Mesendoderm (in vitro differentiated cells): Measurements from ENCODE around the gene SLC49A3.
"Not testable (repeated sequence)": the region's sequence is repeated elsewhere in the genome, so short reads cannot be mapped to it uniquely, and the experiment has no call there.

Source experiments
- DNase-seq: peaks from one replicate; pipeline ENCODE4 v3.0.0; 2013
- H2AK5ac ChIP-seq: 2 replicates; pipeline ENCODE4 v1.6.1; 2013; ENCODE audit warnings: low read length, inconsistent platforms
- H2BK120ac ChIP-seq: 2 replicates; pipeline ENCODE4 v1.6.1; 2013; ENCODE audit warnings: low read depth, mild to moderate bottlenecking, low read length, moderate library complexity, mixed read lengths
- H2BK15ac ChIP-seq: replicated peaks from 2 replicates; pipeline ENCODE4 v1.6.1; 2013; ENCODE audit warnings: low read depth, mild to moderate bottlenecking, moderate library complexity
- H2BK5ac ChIP-seq: 2 replicates; pipeline ENCODE4 v1.6.1; 2013; ENCODE audit warnings: low read length, inconsistent platforms
- H3K18ac ChIP-seq: 2 replicates; pipeline ENCODE4 v1.6.1; 2013; ENCODE audit warnings: mild to moderate bottlenecking, low read length, mixed read lengths
- H3K23ac ChIP-seq: one replicate; pipeline ENCODE4 v1.6.1; 2013; ENCODE audit warnings: low read length
- H3K27ac ChIP-seq: 2 replicates; pipeline ENCODE4 v1.5.1; 2013; ENCODE audit warnings: low read depth, mild to moderate bottlenecking, inconsistent platforms, low read length, moderate library complexity
- H3K27me3 ChIP-seq: 2 replicates; pipeline ENCODE4 v1.6.1; 2013; ENCODE audit warnings: low read length, control low read depth, mild to moderate bottlenecking, inconsistent platforms; ENCODE audit not compliant: insufficient read depth, poor library complexity
- H3K36me3 ChIP-seq: 2 replicates; pipeline ENCODE4 v1.6.1; 2013; ENCODE audit warnings: low read length, inconsistent platforms; ENCODE audit not compliant: control insufficient read depth, insufficient read depth
- H3K4ac ChIP-seq: one replicate; pipeline ENCODE4 v1.6.1; 2013; ENCODE audit warnings: low read depth, mild to moderate bottlenecking, low read length, moderate library complexity
- H3K4me1 ChIP-seq: 2 replicates; pipeline ENCODE4 v1.6.1; 2013; ENCODE audit warnings: low read depth, low read length, inconsistent platforms; ENCODE audit not compliant: control insufficient read depth
- H3K4me2 ChIP-seq: 2 replicates; pipeline ENCODE4 v1.6.1; 2013; ENCODE audit warnings: low read length
- H3K4me3 ChIP-seq: 2 replicates; pipeline ENCODE4 v1.5.1; 2013; ENCODE audit warnings: mild to moderate bottlenecking, low read length
- H3K56ac ChIP-seq: one replicate; pipeline ENCODE4 v1.6.1; 2013; ENCODE audit warnings: low read length
- H3K79me1 ChIP-seq: 2 replicates; pipeline ENCODE4 v1.6.1; 2013; ENCODE audit warnings: low read length, inconsistent platforms
- H3K79me2 ChIP-seq: 2 replicates; pipeline ENCODE4 v1.6.1; 2013; ENCODE audit warnings: mild to moderate bottlenecking, low read length; ENCODE audit not compliant: control insufficient read depth, insufficient read depth
- H3K9ac ChIP-seq: 2 replicates; pipeline ENCODE4 v1.6.1; 2013; ENCODE audit warnings: low read length, inconsistent platforms
- H4K5ac ChIP-seq: one replicate; pipeline ENCODE4 v1.6.1; 2013; ENCODE audit warnings: low read length
- H4K8ac ChIP-seq: one replicate; pipeline ENCODE4 v1.6.1; 2013; ENCODE audit warnings: low read depth, mild to moderate bottlenecking, control low read depth, low read length, moderate library complexity
- WGBS: extraction: QIAGEN DNeasy Blood & Tissue Kit; methylation state at CpG from one replicate; pipeline ENCODE4 v1.1.7; 2013; ENCODE audit warnings: low lambda C conversion rate, missing lambda C conversion rate; ENCODE audit not compliant: insufficient coverage; ENCODE audit errors: extremely low coverage; 5-methylcytosine and 5-hydroxymethylcytosine counted together

Gene SLC49A3

GRCh38 chr4:637536-638280 lies 51.2 kb downstream of the SLC49A3 start:
- H3K56ac ChIP-seq: no peak overlapping the region
- H3K23ac ChIP-seq: no peak overlapping the region
- no peaks in the 10 kb centered on the region for H3K79me1 ChIP-seq
- H3K4me2 ChIP-seq: no peak overlapping the region
- no peak overlapping the region for H2BK5ac ChIP-seq
- no peak overlapping the region for H2BK15ac ChIP-seq
- H3K27me3 ChIP-seq: no peaks in the 10 kb centered on the region
- no peak overlapping the region for H2AK5ac ChIP-seq
- H3K4me3 ChIP-seq: no peak overlapping the region
- H2BK120ac ChIP-seq: no peak overlapping the region
- H4K5ac ChIP-seq: no peak overlapping the region
- no CpG with 5 or more reads among the region's 32 CpGs for WGBS
- H3K18ac ChIP-seq: no peak overlapping the region
- H3K4me1 ChIP-seq: no peaks in the 10 kb centered on the region
- H3K4ac ChIP-seq: no peak overlapping the region
- H3K79me2 ChIP-seq: no peaks in the 10 kb centered on the region
- DNase-seq: no peak
- H3K36me3 ChIP-seq: no peaks in the 10 kb centered on the region
- no peak overlapping the region for H3K27ac ChIP-seq
- H4K8ac ChIP-seq: no peak overlapping the region
- no peak overlapping the region for H3K9ac ChIP-seq

DNA sequence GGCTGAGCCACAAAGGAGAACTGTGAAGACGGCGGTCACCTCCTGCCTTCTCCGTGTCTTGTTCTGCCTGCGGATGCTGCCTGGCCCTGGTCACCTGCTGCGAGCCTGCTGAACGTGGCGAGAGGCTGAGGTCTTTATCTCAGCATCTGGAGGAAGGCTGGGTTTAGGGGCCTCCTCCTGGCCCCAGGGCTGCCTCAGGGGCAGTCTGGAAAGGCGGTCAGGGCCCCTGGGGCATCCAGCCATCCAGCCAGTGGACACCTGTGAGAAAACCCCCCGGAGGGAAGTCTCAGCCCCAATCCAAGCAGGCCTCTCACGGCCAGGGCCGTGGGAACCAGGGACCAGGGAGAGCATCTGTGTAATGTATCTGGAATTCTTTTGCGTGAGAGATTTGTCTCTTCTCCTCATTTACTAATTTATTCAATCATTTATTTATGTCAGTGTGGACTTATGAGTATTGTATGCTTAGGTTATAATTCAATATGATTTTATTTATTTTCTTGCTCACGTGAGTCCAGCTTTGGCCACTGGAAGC lies 52.3 kb downstream of the SLC49A3 start:
- Histone ChIP-seq H3K18ac (no peak overlapping the region), H2AK5ac (no peak overlapping the region), H2BK15ac (no peak overlapping the region), H3K23ac (no peak overlapping the region), H3K27ac (no peak overlapping the region), H2BK5ac (no peak overlapping the region), H3K4me1 (no peaks in the 10 kb centered on the region), H4K5ac (no peak overlapping the region), H4K8ac (no peak overlapping the region), H3K4me2 (no peak overlapping the region), H3K79me2 (no peaks in the 10 kb centered on the region), H3K79me1 (no peaks in the 10 kb centered on the region), H3K36me3 (no peaks in the 10 kb centered on the region), H3K4me3 (no peak overlapping the region), H3K56ac (no peak overlapping the region), H3K27me3 (no peaks in the 10 kb centered on the region), H3K9ac (no peak overlapping the region), H3K4ac (no peak overlapping the region), H2BK120ac (no peak overlapping the region)
- DNase-seq: no peak
- no CpG with 5 or more reads among the region's 13 CpGs for WGBS

- DNase-seq: no peak
- H3K36me3 ChIP-seq: no peaks in the 10 kb centered on the region
- WGBS: no CpG with 5 or more reads among the region's 22 CpGs
- H2BK15ac ChIP-seq: no peak overlapping the region
- no peaks in the 10 kb centered on the region for H3K4me1 ChIP-seq
- H3K27ac ChIP-seq: no peak overlapping the region
- no peaks in the 10 kb centered on the region for H3K79me1 ChIP-seq
- H3K56ac ChIP-seq: no peak overlapping the region
- no peak overlapping the region for H3K4me3 ChIP-seq
- no peak overlapping the region for H3K23ac ChIP-seq
- H3K27me3 ChIP-seq: no peaks in the 10 kb centered on the region
- no peak overlapping the region for H3K18ac ChIP-seq
- H3K9ac ChIP-seq: no peak overlapping the region
- H4K8ac ChIP-seq: no peak overlapping the region
- no peak overlapping the region for H2BK5ac ChIP-seq
- no peaks in the 10 kb centered on the region for H3K79me2 ChIP-seq
- no peak overlapping the region for H2AK5ac ChIP-seq
- no peak overlapping the region for H4K5ac ChIP-seq
- no peak overlapping the region for H3K4ac ChIP-seq
- H3K4me2 ChIP-seq: no peak overlapping the region
- H2BK120ac ChIP-seq: no peak overlapping the region
These were observed 52.9 kb downstream of the SLC49A3 start for GRCh38 chr4:635851-636627.

- H3K9ac ChIP-seq, H3K4me1 ChIP-seq, H3K23ac ChIP-seq, DNase-seq, H2BK5ac ChIP-seq, H3K18ac ChIP-seq, H3K4me2 ChIP-seq, H2BK120ac ChIP-seq, H3K79me2 ChIP-seq, H4K8ac ChIP-seq, H3K4me3 ChIP-seq, H2BK15ac ChIP-seq, H3K79me1 ChIP-seq, H4K5ac ChIP-seq, H3K4ac ChIP-seq, H3K27ac ChIP-seq, H3K27me3 ChIP-seq, H3K36me3 ChIP-seq, H3K56ac ChIP-seq, H2AK5ac ChIP-seq: not testable (repeated sequence)
- no CpG with 5 or more reads among the region's 46 CpGs for WGBS
These were observed 53.7 kb downstream of the SLC49A3 start for GRCh38 chr4:635066-635835.

- Histone ChIP-seq H2BK15ac (no peak overlapping the region), H2BK5ac (no peak overlapping the region), H3K4me3 (no peak overlapping the region), H3K36me3 (no peaks in the 10 kb centered on the region), H3K56ac (no peak overlapping the region), H4K8ac (no peak overlapping the region), H3K18ac (no peak overlapping the region), H3K79me2 (no peaks in the 10 kb centered on the region), H2BK120ac (no peak overlapping the region), H3K27me3 (no peaks in the 10 kb centered on the region), H3K4me2 (no peak overlapping the region), H4K5ac (no peak overlapping the region), H3K79me1 (no peaks in the 10 kb centered on the region), H3K9ac (no peak overlapping the region), H3K4me1 (no peaks in the 10 kb centered on the region), H2AK5ac (no peak overlapping the region), H3K4ac (no peak overlapping the region), H3K27ac (no peak overlapping the region), H3K23ac (no peak overlapping the region)
- DNase-seq: no peak
- no CpG with 5 or more reads among the region's 23 CpGs for WGBS
These were observed 54.4 kb downstream of the SLC49A3 start for GRCh38 chr4:634599-634985.
